Astrocyte (in vitro differentiated cells and primary cell): ENCODE results near the gene PYM1. TPM values are rescaled to one million over a fixed set of nuclear protein-coding genes. Genes with fewer than 3 reads are reported as not detected.

Experiments
- DNase-seq: peaks from one replicate; pipeline ENCODE4 v3.0.0-alpha.2; 2010; ENCODE audit warnings: low read depth
- FAIRE-seq: peaks from 2 replicates; lab custom pipeline; 2011; peaks lifted over from hg19 to GRCh38; lab: Jason Lieb, UNC
- H2AFZ ChIP-seq: 2 replicates; pipeline ENCODE4 v1.6.0; 2012; ENCODE audit warnings: low read depth, low read length, inconsistent platforms
- H3K27ac ChIP-seq: 2 replicates; pipeline ENCODE4 v1.5.1; 2011; ENCODE audit warnings: low read depth, low read length, inconsistent platforms
- H3K27me3 ChIP-seq: 2 replicates; pipeline ENCODE4 v1.6.0; 2011; ENCODE audit warnings: low read length, inconsistent platforms; ENCODE audit not compliant: insufficient read depth
- H3K36me3 ChIP-seq: 2 replicates; pipeline ENCODE4 v1.5.1; 2011; ENCODE audit warnings: low read length, inconsistent platforms; ENCODE audit not compliant: insufficient read depth
- H3K4me1 ChIP-seq: 2 replicates; pipeline ENCODE4 v1.5.1; 2011; ENCODE audit warnings: low read length, inconsistent platforms; ENCODE audit not compliant: insufficient read depth
- H3K4me2 ChIP-seq: 2 replicates; pipeline ENCODE4 v1.6.0; 2012; ENCODE audit warnings: low read length, inconsistent platforms
- H3K4me3 ChIP-seq: 2 replicates; pipeline ENCODE4 v1.5.1; 2011; ENCODE audit warnings: low read depth, mild to moderate bottlenecking, low read length, inconsistent platforms; ENCODE audit not compliant: insufficient read depth
- H3K79me2 ChIP-seq: 2 replicates; pipeline ENCODE4 v1.6.0; 2012; ENCODE audit warnings: mild to moderate bottlenecking, low read length, inconsistent platforms; ENCODE audit not compliant: insufficient read depth
- H3K9ac ChIP-seq: 2 replicates; pipeline ENCODE4 v1.6.0; 2012; ENCODE audit warnings: mild to moderate bottlenecking, low read length, inconsistent platforms
- H3K9me3 ChIP-seq: 2 replicates; pipeline ENCODE4 v1.5.1; 2012; ENCODE audit warnings: low read depth, mild to moderate bottlenecking, low read length, inconsistent platforms; ENCODE audit not compliant: insufficient read depth
- H4K20me1 ChIP-seq: 2 replicates; pipeline ENCODE4 v1.6.0; 2012; ENCODE audit warnings: low read length, inconsistent platforms; ENCODE audit not compliant: insufficient read depth
- H3K27ac Mint-ChIP-seq: one replicate; pipeline ENCODE4 v1.8.0; 2021; ENCODE audit warnings: mild to moderate bottlenecking, mixed read lengths; ENCODE audit not compliant: unreplicated experiment
- H3K27me3 Mint-ChIP-seq: one replicate; pipeline ENCODE4 v1.8.0; 2021; ENCODE audit warnings: low read depth, mixed read lengths; ENCODE audit not compliant: unreplicated experiment
- H3K36me3 Mint-ChIP-seq: one replicate; pipeline ENCODE4 v1.8.0; 2021; ENCODE audit warnings: low read depth, mixed read lengths; ENCODE audit not compliant: unreplicated experiment
- H3K4me1 Mint-ChIP-seq: one replicate; pipeline ENCODE4 v1.8.0; 2021; ENCODE audit warnings: low read depth, mixed read lengths; ENCODE audit not compliant: unreplicated experiment
- H3K4me3 Mint-ChIP-seq: one replicate; pipeline ENCODE4 v1.8.0; 2021; ENCODE audit warnings: mild to moderate bottlenecking, moderate library complexity, mixed read lengths; ENCODE audit not compliant: unreplicated experiment
- H3K9me3 Mint-ChIP-seq: one replicate; pipeline ENCODE4 v1.8.0; 2021; ENCODE audit warnings: mild to moderate bottlenecking, mixed read lengths; ENCODE audit not compliant: unreplicated experiment
- CTCF ChIP-seq: IDR thresholded peaks from 2 replicates; pipeline ENCODE4 v1.5.1; 2011; ENCODE audit warnings: low read depth, mild to moderate bottlenecking, inconsistent platforms, low read length, moderate library complexity; ENCODE audit not compliant: insufficient read depth
- EZH2 ChIP-seq: IDR thresholded peaks from 2 replicates; pipeline ENCODE4 v1.6.1; 2012; ENCODE audit warnings: mild to moderate bottlenecking, low read length, inconsistent platforms; ENCODE audit not compliant: insufficient read depth
- total RNA-seq: library from RNA; stranded (reverse); gene quantifications from 2 replicates; pipeline ENCODE4 v1.2.1, GENCODE V29; 2021

PYM1 gene
- total RNA-seq, 1 donor from 2014 or later = 33.6 TPM

- no peak overlapping the region for H3K27ac Mint-ChIP-seq
- DNase-seq (no peak), FAIRE-seq (no peak)
- H3K4me1 ChIP-seq = peaks cover 16% of the 10 kb centered on the region
- no peaks in the 10 kb centered on the region for H3K9me3 ChIP-seq
- peak overlapping the region; percentile 98 for H3K4me2 ChIP-seq
- H3K27ac ChIP-seq = peak overlapping the region; percentile 93
- peaks cover 19% of the 10 kb centered on the region for H3K4me1 Mint-ChIP-seq
- H3K36me3 Mint-ChIP-seq = peaks cover 2% of the 10 kb centered on the region
- H3K4me3 Mint-ChIP-seq = no peak overlapping the region
- no peaks in the 10 kb centered on the region for H3K9me3 Mint-ChIP-seq
- H2AFZ ChIP-seq = no peak overlapping the region
- peaks cover 22% of the 10 kb centered on the region for H4K20me1 ChIP-seq
- no peaks in the 10 kb centered on the region for H3K27me3 Mint-ChIP-seq
- peaks cover 50% of the 10 kb centered on the region for H3K79me2 ChIP-seq
- no peaks in the 10 kb centered on the region for H3K27me3 ChIP-seq
- TF ChIP-seq CTCF = no peak
- no peak for TF ChIP-seq EZH2
- peak overlapping the region; percentile 93 for H3K9ac ChIP-seq
- no peaks in the 10 kb centered on the region for H3K36me3 ChIP-seq
- peak overlapping the region; percentile 74 for H3K4me3 ChIP-seq
Measured at GRCh38 chr12:55972456-55972855, 44.8 kb upstream of the PYM1 start.

- DNase-seq (peak; percentile 63), FAIRE-seq (no peak)
- Histone ChIP-seq H3K4me3 (no peak overlapping the region), H3K27ac (peak overlapping the region; percentile 93), H3K4me2 (peak overlapping the region; percentile 98), H3K9me3 (no peaks in the 10 kb centered on the region), H3K9ac (no peak overlapping the region), H3K79me2 (peaks cover 50% of the 10 kb centered on the region), H2AFZ (no peak overlapping the region), H3K4me1 (peaks cover 20% of the 10 kb centered on the region), H4K20me1 (peaks cover 18% of the 10 kb centered on the region), H3K27me3 (no peaks in the 10 kb centered on the region), H3K36me3 (no peaks in the 10 kb centered on the region)
- H3K27me3 Mint-ChIP-seq = no peaks in the 10 kb centered on the region
- TF ChIP-seq EZH2 (no peak), CTCF (no peak)
- H3K36me3 Mint-ChIP-seq = peaks cover 2% of the 10 kb centered on the region
- no peak overlapping the region for H3K4me3 Mint-ChIP-seq
- H3K4me1 Mint-ChIP-seq = peaks cover 19% of the 10 kb centered on the region
- no peaks in the 10 kb centered on the region for H3K9me3 Mint-ChIP-seq
- H3K27ac Mint-ChIP-seq = no peak overlapping the region
Measured at GRCh38 chr12:55972042-55972441, 44.3 kb upstream of the PYM1 start.

DNA sequence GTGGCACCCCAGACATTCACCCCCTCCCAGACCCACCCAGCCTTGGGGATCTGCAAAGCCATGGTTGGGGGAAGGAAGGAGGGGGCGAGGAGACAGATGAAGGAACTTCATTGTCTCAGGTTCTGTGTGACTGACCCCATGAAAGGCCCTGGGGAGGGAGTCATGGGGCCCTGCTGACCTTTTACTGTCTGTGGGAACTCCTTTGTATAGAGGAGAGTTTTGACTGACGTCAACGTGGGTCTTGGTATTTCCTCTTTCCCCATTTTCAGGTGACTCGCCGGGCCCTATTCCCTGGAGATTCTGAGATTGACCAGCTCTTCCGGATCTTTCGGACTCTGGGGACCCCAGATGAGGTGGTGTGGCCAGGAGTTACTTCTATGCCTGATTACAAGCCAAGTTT lies 43.1 kb upstream of the PYM1 start:
- no peak overlapping the region for H2AFZ ChIP-seq
- Mint-ChIP-seq H3K27ac (peak overlapping the region; percentile 43), H3K4me1 (peaks cover 22% of the 10 kb centered on the region), H3K36me3 (no peaks in the 10 kb centered on the region), H3K27me3 (no peaks in the 10 kb centered on the region), H3K9me3 (no peaks in the 10 kb centered on the region), H3K4me3 (peak overlapping the region; percentile 29)
- H3K9ac ChIP-seq = no peak overlapping the region
- peaks cover 42% of the 10 kb centered on the region for H3K79me2 ChIP-seq
- no peaks in the 10 kb centered on the region for H3K36me3 ChIP-seq
- no peaks in the 10 kb centered on the region for H3K27me3 ChIP-seq
- FAIRE-seq (no peak), DNase-seq (no peak)
- peaks cover 26% of the 10 kb centered on the region for H3K4me1 ChIP-seq
- H3K4me3 ChIP-seq = no peak overlapping the region
- no peaks in the 10 kb centered on the region for H3K9me3 ChIP-seq
- peak overlapping the region; percentile 93 for H3K27ac ChIP-seq
- TF ChIP-seq CTCF (no peak), EZH2 (no peak)
- H4K20me1 ChIP-seq = peaks cover 7% of the 10 kb centered on the region
- no peak overlapping the region for H3K4me2 ChIP-seq
